ENCODE measurements around the gene MINDY3.
"Not testable (repeated sequence)": the region's sequence is repeated elsewhere in the genome, so short reads cannot be mapped to it uniquely, and the experiment has no call there.

Gene MINDY3

DNA sequence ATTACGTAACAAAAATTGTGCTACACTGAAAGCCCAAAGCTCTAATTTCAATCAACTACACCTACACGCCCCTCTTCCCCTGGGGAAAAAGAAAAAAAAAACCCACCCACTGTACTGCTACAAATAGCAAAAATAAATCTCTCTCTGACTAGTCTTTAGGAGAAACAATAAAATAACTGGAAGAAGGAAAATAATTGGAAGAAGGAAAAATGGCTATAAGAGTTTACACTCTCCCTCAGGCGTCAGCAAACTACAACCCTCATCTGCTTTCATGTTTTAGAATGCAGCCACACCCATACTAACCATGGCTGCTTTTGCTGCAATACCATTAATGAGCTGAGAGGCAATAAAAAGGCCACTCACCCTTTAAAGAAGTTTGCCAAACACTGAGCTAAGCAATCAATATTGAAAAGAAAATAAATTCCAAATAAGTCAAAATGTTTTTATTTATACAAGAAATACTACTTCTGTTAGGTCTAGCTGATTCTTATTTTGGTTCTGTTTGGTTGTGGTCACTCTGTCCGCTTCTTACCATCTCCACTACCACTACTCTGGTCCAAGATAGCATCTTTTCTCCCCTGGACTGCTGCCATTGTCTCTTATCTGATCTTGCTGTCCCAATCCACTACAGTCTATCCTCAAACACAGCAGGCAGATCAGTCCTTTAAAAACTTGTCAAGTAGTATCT, 3.8 kb downstream of the MINDY3 start:
- no peak for DNase-seq

DNA sequence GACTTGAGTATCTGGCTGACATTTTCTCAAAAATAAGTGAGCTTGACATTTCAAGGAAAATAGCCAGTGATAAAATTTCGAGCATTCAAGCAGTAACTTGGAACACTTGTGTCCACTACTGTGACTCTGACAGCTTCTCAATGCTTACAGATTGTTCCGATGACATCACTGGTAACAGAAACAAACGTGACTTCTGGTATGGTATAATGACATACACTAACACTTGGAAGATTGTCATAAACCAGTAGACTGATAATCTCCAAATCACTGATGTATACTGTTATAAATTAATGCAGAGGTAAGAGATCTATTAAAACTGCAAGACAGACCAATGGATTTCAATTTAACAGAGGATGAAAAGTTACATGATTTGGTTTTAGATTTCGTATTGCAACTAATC, 6.5 kb downstream of the MINDY3 start:
- no peak for DNase-seq

- no peak for DNase-seq
These were observed 8.2 kb downstream of the MINDY3 start for GRCh38 chr10:15852111-15852557.

GRCh38 chr10:15850337-15850978, 9.8 kb downstream of the MINDY3 start:
- not testable (repeated sequence) for DNase-seq

DNA sequence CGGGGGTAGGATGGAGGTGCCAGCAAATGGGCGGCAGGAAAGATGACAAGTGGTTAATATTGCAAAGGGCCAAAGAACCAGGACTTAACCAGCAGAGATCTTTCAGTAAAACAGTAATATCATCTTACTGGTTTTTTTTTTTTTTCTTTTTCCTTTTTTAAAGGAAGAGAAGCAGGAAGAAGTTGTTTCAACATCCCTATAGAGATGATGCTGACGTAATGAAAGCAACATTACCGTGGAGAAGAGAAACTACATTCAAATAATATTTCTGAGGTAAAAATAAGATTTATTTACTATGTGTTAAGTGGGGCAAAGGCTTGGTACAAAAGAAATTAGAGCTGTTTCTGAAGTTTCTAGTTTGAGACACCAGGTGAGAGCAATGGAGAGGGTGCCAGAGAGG, 11.0 kb downstream of the MINDY3 start:
- DNase-seq = no peak

- no peak for DNase-seq
These were observed 12.8 kb downstream of the MINDY3 start for GRCh38 chr10:15847481-15847880.

DNA sequence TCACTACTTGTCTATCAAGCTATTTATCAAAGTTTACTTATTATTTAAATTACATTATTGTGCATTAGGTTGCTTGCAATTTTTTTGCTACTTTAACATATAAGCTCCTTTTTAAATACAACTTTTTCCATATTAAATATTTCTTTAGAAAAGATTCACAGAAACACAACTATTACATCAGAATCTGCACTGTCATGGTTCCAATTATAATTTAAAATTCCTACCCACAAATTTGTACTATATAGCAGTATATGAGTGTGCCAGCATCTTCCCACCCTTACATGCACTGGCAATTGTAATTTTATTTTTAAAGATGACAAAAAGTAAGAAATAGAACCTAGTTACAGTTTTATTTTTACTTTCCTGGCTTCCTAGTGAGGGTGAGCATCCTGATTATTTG, 15.8 kb downstream of the MINDY3 start:
- no peak for DNase-seq

- no peak for DNase-seq
These were observed 16.6 kb downstream of the MINDY3 start for GRCh38 chr10:15843695-15844094.

DNA sequence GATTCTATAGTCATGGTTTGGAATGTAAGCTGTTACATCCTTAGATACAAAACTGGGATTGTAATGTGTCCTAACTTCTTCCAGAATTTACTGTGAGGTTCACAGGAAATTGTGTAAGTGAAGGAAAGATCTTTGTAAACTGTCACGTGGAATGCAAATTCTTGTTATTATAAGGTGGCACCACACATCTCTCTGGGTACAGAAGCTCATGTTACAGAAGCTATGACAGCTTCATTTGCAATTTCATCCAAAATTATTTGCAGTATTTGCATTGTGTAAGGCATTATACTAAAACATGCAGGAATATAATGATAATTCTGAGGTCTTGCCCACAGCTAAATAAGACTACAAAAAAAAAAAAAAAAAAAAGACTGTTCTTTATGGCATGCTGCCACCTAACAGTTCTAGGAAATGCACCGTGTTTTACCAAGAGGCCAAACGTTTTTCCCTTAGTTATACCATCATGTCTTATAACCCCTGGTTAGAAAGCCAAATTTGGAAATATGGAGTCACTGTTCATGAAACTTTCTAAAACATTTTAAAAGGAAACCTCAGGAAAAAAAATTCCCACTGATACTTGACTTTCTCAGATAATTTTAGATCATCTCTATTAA, 17.6 kb downstream of the MINDY3 start:
- no peak for DNase-seq

GRCh38 chr10:15841696-15842095, 18.6 kb downstream of the MINDY3 start:
- DNase-seq = no peak

GRCh38 chr10:15836807-15837206, 23.5 kb downstream of the MINDY3 start:
- no peak for DNase-seq

DNA sequence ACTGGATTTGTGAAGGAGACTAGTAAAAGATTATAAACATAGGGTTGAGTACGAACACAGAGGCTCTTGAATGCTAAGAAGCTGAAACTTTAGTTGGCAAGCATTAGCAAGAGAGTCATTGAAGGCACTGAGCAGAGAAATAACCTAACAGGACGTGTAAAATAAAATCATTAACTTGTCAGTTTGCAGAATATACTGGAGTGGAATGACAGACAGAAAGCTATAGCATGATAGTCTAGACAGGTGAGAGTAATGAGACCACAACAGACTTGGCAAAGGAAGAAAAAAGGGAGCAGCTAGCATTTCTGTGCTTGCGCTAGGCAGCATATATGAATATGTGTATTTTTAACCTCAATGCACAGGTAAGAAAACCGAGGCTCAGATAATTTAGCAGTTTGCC, 30.8 kb downstream of the MINDY3 start:
- DNase-seq = no peak

- DNase-seq = no peak
These were observed 35.8 kb downstream of the MINDY3 start for GRCh38 chr10:15824498-15824897.

DNA sequence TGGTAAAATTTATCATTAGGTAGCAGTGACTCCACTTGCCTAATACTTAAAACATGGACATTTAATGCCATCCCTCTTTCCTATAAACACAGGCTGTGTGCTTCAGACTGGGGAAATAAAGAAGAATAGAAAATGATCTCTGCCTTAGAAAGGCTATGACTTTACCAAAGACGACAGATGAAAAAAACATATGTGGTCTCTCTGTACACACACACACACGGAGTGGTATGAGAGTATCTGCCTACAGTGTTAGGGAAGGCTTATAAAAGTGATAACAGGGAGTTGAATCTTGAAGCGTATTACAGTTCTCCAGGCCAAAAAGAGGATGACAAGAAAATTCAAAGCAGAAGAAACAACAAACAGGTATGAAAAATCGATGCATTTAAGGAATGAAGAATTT, 38.2 kb downstream of the MINDY3 start:
- no peak for DNase-seq

DNA sequence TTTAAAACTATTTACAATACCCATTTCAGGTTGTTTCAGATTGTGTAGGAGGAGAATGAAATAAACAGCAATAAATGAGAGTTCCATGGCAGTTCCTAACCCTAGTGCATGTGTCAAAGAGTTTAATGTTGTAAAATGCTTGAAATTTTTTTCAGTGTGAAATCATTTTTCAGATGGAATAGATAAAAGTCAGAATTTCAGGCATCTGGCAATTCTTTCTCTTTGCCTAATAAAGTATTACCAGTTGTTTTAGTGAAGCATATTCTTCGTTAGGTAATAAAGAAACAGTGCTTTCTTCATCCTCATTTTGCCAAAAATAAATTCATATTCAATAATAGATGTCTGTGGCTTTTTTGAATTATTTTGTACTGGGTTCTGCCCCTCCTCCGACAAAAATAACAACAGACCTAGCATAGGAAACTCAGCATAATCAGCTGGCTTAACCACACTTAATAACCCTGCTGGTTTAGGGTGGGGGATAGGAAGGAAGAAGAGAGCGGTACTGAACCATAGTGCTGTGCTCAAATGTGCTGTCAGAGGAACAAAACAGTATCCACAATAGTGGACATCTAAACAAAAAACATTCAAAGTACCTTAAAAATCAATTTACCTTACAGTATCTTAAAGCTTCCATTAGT, 39.1 kb downstream of the MINDY3 start:
- DNase-seq = no peak

- no peak for DNase-seq
These were observed 42.8 kb downstream of the MINDY3 start for GRCh38 chr10:15817409-15818046.

GRCh38 chr10:15815242-15815885, 44.9 kb downstream of the MINDY3 start:
- DNase-seq = no peak

DNA sequence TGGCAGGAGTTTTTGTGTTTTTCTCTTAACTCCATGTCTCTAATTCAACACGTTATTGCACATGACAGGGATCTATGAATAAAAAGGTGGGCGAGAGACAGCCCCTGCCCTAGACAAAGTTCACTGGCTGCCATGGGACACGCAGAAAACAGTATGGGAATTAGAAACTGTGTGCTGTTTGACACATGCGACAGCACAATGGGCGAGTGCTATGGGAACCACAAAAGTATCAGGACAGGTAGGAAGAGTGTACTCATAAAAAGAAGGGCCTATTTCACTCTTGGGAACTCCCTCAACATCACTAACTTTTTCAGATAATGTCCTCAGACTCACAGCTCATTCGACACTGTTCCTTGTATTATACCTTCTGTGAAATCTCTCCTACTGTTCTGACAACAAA, 45.7 kb downstream of the MINDY3 start:
- DNase-seq = no peak

DNA sequence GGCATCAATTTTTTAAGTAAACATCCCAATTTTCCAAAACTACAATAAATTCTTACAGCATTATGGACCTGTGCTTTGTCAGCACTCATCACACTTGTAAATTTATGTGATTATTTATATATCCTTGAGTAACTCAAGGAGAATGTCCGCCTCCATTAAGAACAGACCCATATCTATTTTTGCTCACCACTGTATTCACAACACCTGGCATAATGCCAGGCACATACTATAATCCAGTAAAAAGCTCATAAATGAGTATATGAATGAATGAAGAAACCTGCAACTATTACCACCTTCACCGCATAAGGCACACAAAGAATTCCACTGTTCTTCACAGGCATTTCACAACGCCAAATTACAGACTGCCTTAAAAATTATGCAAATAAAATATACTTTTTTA, 46.9 kb downstream of the MINDY3 start:
- DNase-seq = no peak

DNA sequence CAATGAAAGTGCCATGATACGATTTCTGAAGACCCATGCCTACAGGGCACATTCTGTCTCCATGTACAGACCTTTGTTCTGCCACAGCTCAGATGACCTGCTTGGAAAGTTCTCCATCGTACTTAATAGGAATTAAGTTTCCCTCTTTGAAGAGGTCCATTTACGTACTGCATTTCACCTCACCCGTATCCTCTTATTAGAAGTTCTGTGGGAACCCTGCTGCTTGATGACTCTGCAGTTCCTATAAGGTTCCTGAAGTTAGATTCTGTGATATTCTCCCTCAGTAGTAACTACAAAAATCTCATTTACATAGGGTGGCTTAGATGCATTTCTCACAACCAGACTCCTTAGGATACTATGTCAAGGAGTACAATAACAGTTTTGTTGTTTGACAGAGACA, 50.9 kb downstream of the MINDY3 start:
- DNase-seq = no peak

DNA sequence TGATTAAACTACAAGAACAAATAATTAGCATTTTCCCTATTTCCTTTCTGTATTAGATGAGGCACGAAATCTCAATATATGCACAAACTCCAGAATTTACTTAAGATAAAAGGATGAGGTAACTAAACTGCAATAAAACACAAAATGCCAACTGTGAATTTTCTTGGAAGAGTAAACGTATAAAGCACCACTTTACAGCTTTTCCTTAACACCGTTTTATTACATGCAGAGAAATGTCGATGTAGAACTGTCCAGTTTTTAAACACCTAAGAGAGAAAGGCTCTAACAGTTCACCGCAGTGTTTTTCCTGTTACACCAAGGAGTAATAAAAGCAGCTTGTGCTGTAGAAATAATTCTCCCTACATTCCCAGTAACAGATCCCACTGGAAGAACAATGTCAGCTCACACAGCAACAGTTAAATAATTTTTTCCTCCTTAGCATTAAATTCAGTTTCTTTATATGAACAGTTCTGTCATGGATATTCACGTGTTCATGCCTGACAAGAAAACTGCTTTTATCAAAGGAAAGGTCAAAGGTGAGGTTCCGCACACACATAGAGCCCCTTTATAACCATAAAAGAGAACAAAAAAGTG, 52.0 kb downstream of the MINDY3 start:
- no peak for DNase-seq

- no peak for DNase-seq
These were observed 54.8 kb downstream of the MINDY3 start for GRCh38 chr10:15805395-15806058.
